DMS153 (cell line): ENCODE measurements around the gene STK32A.
"Not testable (repeated sequence)": the region's sequence is repeated elsewhere in the genome, so short reads cannot be mapped to it uniquely, and the experiment has no call there.

Experiments used
- DNase-seq: peaks from one replicate; lab custom pipeline; 2025; lab: John Stamatoyannopoulos, UW

The STK32A gene

GRCh38 chr5:147346006-147346561 lies 111.3 kb downstream of the STK32A start:
- no peak for DNase-seq

- DNase-seq: no peak
Observed at GRCh38 chr5:147348046-147348445, 113.2 kb downstream of the STK32A start.

GRCh38 chr5:147348451-147348850 lies 113.6 kb downstream of the STK32A start:
- no peak for DNase-seq

- DNase-seq: no peak
Observed at GRCh38 chr5:147349241-147349640, 114.4 kb downstream of the STK32A start.

- no peak for DNase-seq
Observed at GRCh38 chr5:147359101-147359500, 124.3 kb downstream of the STK32A start.

GRCh38 chr5:147359581-147359980 lies 124.8 kb downstream of the STK32A start:
- no peak for DNase-seq

- no peak for DNase-seq
Observed at GRCh38 chr5:147360816-147361215, 126.0 kb downstream of the STK32A start.

- no peak for DNase-seq
Observed at GRCh38 chr5:147361441-147362175, 126.8 kb downstream of the STK32A start.

GRCh38 chr5:147367381-147367780 lies 132.6 kb downstream of the STK32A start:
- DNase-seq: not testable (repeated sequence)

- no peak for DNase-seq
Observed at GRCh38 chr5:147369742-147370374, 135.0 kb downstream of the STK32A start.

GRCh38 chr5:147371290-147371689 lies 136.5 kb downstream of the STK32A start:
- no peak for DNase-seq

- no peak for DNase-seq
Observed at GRCh38 chr5:147372191-147372590, 137.4 kb downstream of the STK32A start.

- DNase-seq: no peak
Observed at GRCh38 chr5:147373328-147373727, 138.5 kb downstream of the STK32A start.

- no peak for DNase-seq
Observed at GRCh38 chr5:147375151-147375550, 140.3 kb downstream of the STK32A start.

GRCh38 chr5:147377682-147378081 lies 142.9 kb downstream of the STK32A start:
- no peak for DNase-seq

GRCh38 chr5:147381555-147381954 lies 146.7 kb downstream of the STK32A start:
- no peak for DNase-seq

GRCh38 chr5:147382776-147383175 lies 147.9 kb downstream of the STK32A start:
- no peak for DNase-seq

GRCh38 chr5:147384346-147385193 lies 149.7 kb downstream of the STK32A start:
- DNase-seq: no peak

GRCh38 chr5:147387109-147387508 lies 152.3 kb downstream of the STK32A start:
- no peak for DNase-seq

- no peak for DNase-seq
Observed at GRCh38 chr5:147388184-147389108, 153.6 kb downstream of the STK32A start.

- no peak for DNase-seq
Observed at GRCh38 chr5:147390654-147391225, 155.9 kb downstream of the STK32A start.
